Astrocyte (in vitro differentiated cells and primary cell): ENCODE measurements around the gene CCR6.

ENCODE experiments used
- EZH2 ChIP-seq: IDR thresholded peaks from 2 replicates; pipeline ENCODE4 v1.6.1; 2012; ENCODE audit warnings: mild to moderate bottlenecking, low read length, inconsistent platforms; ENCODE audit not compliant: insufficient read depth
- TF ChIP-seq, protein P1 (sequence below): IDR thresholded peaks from 2 replicates; pipeline ENCODE4 v1.5.1; 2011; ENCODE audit warnings: low read depth, mild to moderate bottlenecking, inconsistent platforms, low read length, moderate library complexity; ENCODE audit not compliant: insufficient read depth

DNA sequence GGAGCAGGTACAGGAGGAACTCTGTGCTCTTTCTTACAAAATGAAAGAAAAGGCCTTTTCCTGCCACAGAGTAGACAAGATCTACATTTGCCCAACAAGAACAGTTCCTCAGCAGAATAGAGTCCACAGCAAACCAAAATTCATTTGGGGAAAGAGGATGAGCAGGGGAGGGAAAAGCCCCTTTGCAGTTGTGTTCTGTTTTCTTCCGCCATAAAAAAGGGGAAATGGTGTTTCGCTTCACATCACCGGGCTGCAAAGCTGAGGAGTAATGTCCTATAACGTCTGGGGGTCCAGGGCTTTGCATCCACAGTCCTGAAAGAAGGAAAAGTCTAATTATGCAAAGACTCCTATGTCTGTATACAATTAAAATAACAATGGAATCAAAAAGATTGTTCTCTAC lies 35.0 kb downstream of the CCR6 start, which contains the start of gene GPR31:
- no peak for TF ChIP-seq EZH2
- TF ChIP-seq, protein P1, sequence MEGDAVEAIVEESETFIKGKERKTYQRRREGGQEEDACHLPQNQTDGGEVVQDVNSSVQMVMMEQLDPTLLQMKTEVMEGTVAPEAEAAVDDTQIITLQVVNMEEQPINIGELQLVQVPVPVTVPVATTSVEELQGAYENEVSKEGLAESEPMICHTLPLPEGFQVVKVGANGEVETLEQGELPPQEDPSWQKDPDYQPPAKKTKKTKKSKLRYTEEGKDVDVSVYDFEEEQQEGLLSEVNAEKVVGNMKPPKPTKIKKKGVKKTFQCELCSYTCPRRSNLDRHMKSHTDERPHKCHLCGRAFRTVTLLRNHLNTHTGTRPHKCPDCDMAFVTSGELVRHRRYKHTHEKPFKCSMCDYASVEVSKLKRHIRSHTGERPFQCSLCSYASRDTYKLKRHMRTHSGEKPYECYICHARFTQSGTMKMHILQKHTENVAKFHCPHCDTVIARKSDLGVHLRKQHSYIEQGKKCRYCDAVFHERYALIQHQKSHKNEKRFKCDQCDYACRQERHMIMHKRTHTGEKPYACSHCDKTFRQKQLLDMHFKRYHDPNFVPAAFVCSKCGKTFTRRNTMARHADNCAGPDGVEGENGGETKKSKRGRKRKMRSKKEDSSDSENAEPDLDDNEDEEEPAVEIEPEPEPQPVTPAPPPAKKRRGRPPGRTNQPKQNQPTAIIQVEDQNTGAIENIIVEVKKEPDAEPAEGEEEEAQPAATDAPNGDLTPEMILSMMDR: no peak
